HepG2 (cell line): ENCODE data around the gene IZUMO4. TPM values are rescaled to one million over a fixed set of nuclear protein-coding genes. Genes with fewer than 3 reads are reported as not detected.

Experiments used
- ATF4 ChIP-seq, 2 experiments: fragments of 450-650 bp in 1 of 2; sonication (generic) in 1 of 2; formaldehyde crosslinking; IDR thresholded peaks; 2 replicates each; pipeline versions ENCODE4 v1.5.0 to v1.8.0; 2020 to 2022; ENCODE audit warnings: mild to moderate bottlenecking in 1 of 2, missing genetic modification reagents in 1 of 2
- GATAD1 ChIP-seq: IDR thresholded peaks from 2 replicates; pipeline ENCODE4 v1.6.1; 2016; ENCODE audit warnings: missing genetic modification reagents, missing compliant biosample characterization
- HHEX ChIP-seq: IDR thresholded peaks from 2 replicates; pipeline ENCODE4 v1.6.1; 2016; ENCODE audit warnings: control low read depth
- KLF6 ChIP-seq: IDR thresholded peaks from 2 replicates; pipeline ENCODE4 v1.8.0; 2016; ENCODE audit warnings: missing biosample characterization, missing genetic modification reagents
- MED13 ChIP-seq: sonication (generic); formaldehyde crosslinking; IDR thresholded peaks from 2 replicates; pipeline ENCODE4 v1.5.0; 2020; ENCODE audit warnings: missing genetic modification reagents
- MEIS2 ChIP-seq: sonication (generic); formaldehyde crosslinking; IDR thresholded peaks from 2 replicates; pipeline ENCODE4 v1.9.0; 2021; ENCODE audit warnings: mild to moderate bottlenecking, missing genetic modification reagents
- PAF1 ChIP-seq: IDR thresholded peaks from 2 replicates; pipeline ENCODE4 v1.6.1; 2016; ENCODE audit warnings: missing genetic modification reagents, missing compliant biosample characterization
- RBFOX2 ChIP-seq: fragments of 200-400 bp; formaldehyde crosslinking; IDR thresholded peaks from 2 replicates; pipeline ENCODE4 v1.6.1; 2017; ENCODE audit warnings: low read depth, mild to moderate bottlenecking, low read length
- RBM22 ChIP-seq: fragments of 200-400 bp; formaldehyde crosslinking; optimal IDR thresholded peaks from 2 replicates; pipeline ENCODE3; 2017; ENCODE audit warnings: mild to moderate bottlenecking, low read length, moderate library complexity
- RORA ChIP-seq: sonication (generic); formaldehyde crosslinking; IDR thresholded peaks from 2 replicates; pipeline ENCODE4 v1.5.0; 2020; ENCODE audit warnings: mild to moderate bottlenecking, missing genetic modification reagents, moderate library complexity
- SP5 ChIP-seq: IDR thresholded peaks from 2 replicates; pipeline ENCODE4 v1.6.1; 2016; ENCODE audit warnings: low read depth, borderline replicate concordance
- TSC22D2 ChIP-seq: sonication (generic); formaldehyde crosslinking; IDR thresholded peaks from 2 replicates; pipeline ENCODE4 v1.5.1; 2020; ENCODE audit warnings: missing genetic modification reagents, mild to moderate bottlenecking, borderline replicate concordance
- UBTF ChIP-seq: sonication (generic); formaldehyde crosslinking; IDR thresholded peaks from 2 replicates; pipeline ENCODE4 v1.4.0; 2020; ENCODE audit warnings: mild to moderate bottlenecking, missing genetic modification reagents
- WIZ ChIP-seq: sonication (generic); formaldehyde crosslinking; IDR thresholded peaks from 2 replicates; pipeline ENCODE4 v1.5.1; 2020; ENCODE audit warnings: mild to moderate bottlenecking, missing genetic modification reagents
- ZBTB25 ChIP-seq: IDR thresholded peaks from 2 replicates; pipeline ENCODE4 v1.6.1; 2018; ENCODE audit warnings: missing genetic modification reagents
- ZFP36L2 ChIP-seq: sonication (generic); formaldehyde crosslinking; IDR thresholded peaks from 2 replicates; pipeline ENCODE4 v1.4.0; 2020; ENCODE audit warnings: missing genetic modification reagents
- ZNF160 ChIP-seq: sonication (generic); formaldehyde crosslinking; IDR thresholded peaks from 2 replicates; pipeline ENCODE4 v1.8.0; 2022; ENCODE audit warnings: mild to moderate bottlenecking, inconsistent platforms, missing genetic modification reagents
- ZNF225 ChIP-seq: sonication (generic); formaldehyde crosslinking; IDR thresholded peaks from 2 replicates; pipeline ENCODE4 v1.4.0; 2020; ENCODE audit warnings: mild to moderate bottlenecking, missing genetic modification reagents
- ZNF275 ChIP-seq: sonication (generic); formaldehyde crosslinking; IDR thresholded peaks from 2 replicates; pipeline ENCODE4 v1.8.0; 2022; ENCODE audit warnings: missing genetic modification reagents, mild to moderate bottlenecking, inconsistent platforms, borderline replicate concordance
- ZNF296 ChIP-seq: sonication (generic); formaldehyde crosslinking; conservative IDR thresholded peaks from 2 replicates; pipeline ENCODE4 v1.5.0; 2020; ENCODE audit warnings: mild to moderate bottlenecking, missing genetic modification reagents
- ZNF382 ChIP-seq: sonication (generic); formaldehyde crosslinking; IDR thresholded peaks from 2 replicates; pipeline ENCODE4 v1.5.0; 2020; ENCODE audit warnings: missing genetic modification reagents, mild to moderate bottlenecking, borderline replicate concordance
- ZNF430 ChIP-seq: sonication (generic); formaldehyde crosslinking; IDR thresholded peaks from 2 replicates; pipeline ENCODE4 v1.9.0; 2021; ENCODE audit warnings: mild to moderate bottlenecking, missing genetic modification reagents
- ZNF446 ChIP-seq: sonication (generic); formaldehyde crosslinking; IDR thresholded peaks from 2 replicates; pipeline ENCODE4 v1.5.0; 2020; ENCODE audit warnings: mild to moderate bottlenecking, missing genetic modification reagents
- ZNF615 ChIP-seq: sonication (generic); formaldehyde crosslinking; IDR thresholded peaks from 2 replicates; pipeline ENCODE4 v1.5.0; 2020; ENCODE audit warnings: mild to moderate bottlenecking, missing genetic modification reagents, borderline replicate concordance
- ZNF720 ChIP-seq: sonication (generic); formaldehyde crosslinking; IDR thresholded peaks from 2 replicates; pipeline ENCODE4 v1.4.0; 2020; ENCODE audit warnings: missing genetic modification reagents
- ZNF792 ChIP-seq: IDR thresholded peaks from 2 replicates; pipeline ENCODE4 v1.6.1; 2016
- polyA plus RNA-seq, 8 experiments: library from polyadenylated mRNA; depleted of rRNA in 3 of 8; stranded (reverse) in 7 of 8; unstranded in 1 of 8; fragments of >200 nt; fragmentation: Illumina TruSeq in 4 of 8; extraction: Trizol in 4 of 8; gene quantifications; 2 replicates each; pipeline versions ENCODE4 v1.2.1 to v1.2.3, GENCODE V29; 2011 to 2016; ENCODE audit warnings: low read depth in 4 of 8, missing spikeins in 1 of 8, mixed read lengths in 1 of 8; ENCODE audit not compliant: insufficient read depth in 1 of 8
- total RNA-seq, 5 experiments: library from RNA; depleted of rRNA; stranded (reverse); fragments of >200 nt; fragmentation: Illumina TruSeq; extraction: Trizol; gene quantifications; 2 replicates each; pipeline ENCODE4 v1.2.3, GENCODE V29; 2016; ENCODE audit warnings: low read depth in 1 of 5

The IZUMO4 gene
- total and polyA plus RNA-seq, 2 of the 13 experiments (the other 11 are each of a cell fraction or from before 2014, with no cell fraction given) = 0.77 to 3.9 TPM

GRCh38 chr19:2059422-2060201 lies 37.1 kb upstream of the IZUMO4 start (continued):
- TF ChIP-seq ZBTB25 (CRISPR knock-in tag) (peak; percentile 89), ZNF160 (CRISPR knock-in tag) (peak; percentile 55; the same call in 1 of the 2 replicates), RORA (no peak), TSC22D2 (CRISPR knock-in tag) (peak; percentile 91; the same call in 1 of the 2 replicates), ZNF430 (CRISPR knock-in tag) (peak; percentile 61), ZNF615 (CRISPR knock-in tag) (no peak), GATAD1 (CRISPR knock-in tag) (peak; percentile 19; the same call in 1 of the 2 replicates), ZNF275 (CRISPR knock-in tag) (peak; percentile 91), RBFOX2 (peak; percentile 99), KLF6 (CRISPR knock-in tag) (peak; percentile 57), ZNF792 (CRISPR knock-in tag) (no peak), PAF1 (no peak), ZNF296 (CRISPR knock-in tag) (peak; percentile 89; the same call in 1 of the 2 replicates), ZNF382 (CRISPR knock-in tag) (no peak), ZNF720 (CRISPR knock-in tag) (no peak), UBTF (peak; percentile 85), SP5 (CRISPR knock-in tag) (peak; percentile 92), WIZ (CRISPR knock-in tag) (no peak), ZFP36L2 (CRISPR knock-in tag) (no peak), MED13 (CRISPR knock-in tag) (0 out of 2 replicates have a peak, but pooled peaks have one; percentile 14), ATF4 (CRISPR knock-in tag; IDR thresholded peaks at IDR 0.05) (peak in 1 of 2 experiments; percentile 99; a peak in 2 of 4 replicates), MEIS2 (CRISPR knock-in tag) (peak; percentile 41; the same call in 1 of the 2 replicates), ZNF225 (CRISPR knock-in tag) (peak; percentile 38; the same call in 1 of the 2 replicates), HHEX (CRISPR knock-in tag) (peak; percentile 14; the same call in 1 of the 2 replicates), ZNF446 (CRISPR knock-in tag) (0 out of 2 replicates have a peak, but pooled peaks have one; percentile 50), RBM22 (peak; percentile 27)
